Fibroblast of peridontal ligament (primary cell): Measurements from ENCODE around the gene CIROP.

Source experiments
- DNase-seq: peaks from one replicate; pipeline ENCODE4 v3.0.0-alpha.2; 2010; ENCODE audit errors: extremely low read depth

CIROP gene

GRCh38 chr14:23067847-23068788 lies 36.7 kb downstream of the CIROP start:
- no peak for DNase-seq

- DNase-seq = no peak
Observed at GRCh38 chr14:23066855-23067744, 37.7 kb downstream of the CIROP start.

- DNase-seq = no peak
Observed at GRCh38 chr14:23066368-23066767, 38.4 kb downstream of the CIROP start.

- DNase-seq = no peak
Observed at GRCh38 chr14:23063601-23064000, 41.2 kb downstream of the CIROP start.

GRCh38 chr14:23062002-23062401 lies 42.8 kb downstream of the CIROP start:
- DNase-seq = peak; percentile 88

GRCh38 chr14:23060536-23061260 lies 44.1 kb downstream of the CIROP start:
- DNase-seq = no peak

- no peak for DNase-seq
Observed at GRCh38 chr14:23058654-23059504, 45.9 kb downstream of the CIROP start.

- DNase-seq = peak; percentile 76
Observed at GRCh38 chr14:23057757-23058653, 46.8 kb downstream of the CIROP start.

GRCh38 chr14:23056956-23057756 lies 47.6 kb downstream of the CIROP start, which contains the start of gene CDH24:
TSS of gene CDH24 (minus strand) at chr14:23057520. CDS start at chr14:23055733, 1,787 bp downstream.
- peak; percentile 43 for DNase-seq

- DNase-seq = peak; percentile 56
Observed at GRCh38 chr14:23056145-23056955, 48.4 kb downstream of the CIROP start.

GRCh38 chr14:23055621-23056144 lies 49.1 kb downstream of the CIROP start:
- DNase-seq = no peak

- no peak for DNase-seq
Observed at GRCh38 chr14:23055147-23055550, 49.6 kb downstream of the CIROP start.

GRCh38 chr14:23054000-23054811 lies 50.6 kb downstream of the CIROP start:
- DNase-seq = no peak

- DNase-seq = no peak
Observed at GRCh38 chr14:23053426-23053825, 51.4 kb downstream of the CIROP start.

- no peak for DNase-seq
Observed at GRCh38 chr14:23052671-23053070, 52.1 kb downstream of the CIROP start.

- DNase-seq = no peak
Observed at GRCh38 chr14:23052182-23052623, 52.6 kb downstream of the CIROP start.
